ENCODE data around the gene FOXI2. TPM values are rescaled to one million over a fixed set of nuclear protein-coding genes. Genes with fewer than 3 reads are reported as not detected.

Gene FOXI2
- total RNA-seq, 1 donor from 2014 or later, result not detected

GRCh38 chr10:127720903-127721302, 16.1 kb upstream of the FOXI2 start:
- intact Hi-C loops (cut with DNase I), result no loop called here
- DNase-seq (no peak), ATAC-seq (no peak)
- no peaks in the 10 kb centered on the region for H3K4me1 ChIP-seq
- no peaks in the 10 kb centered on the region for H3K36me3 ChIP-seq
- no peak overlapping the region for H3K4me3 ChIP-seq
- TF ChIP-seq CTCF (IDR thresholded peaks at IDR 0.05), result no peak
- no peaks in the 10 kb centered on the region for H3K27me3 ChIP-seq
- no peak overlapping the region for H3K27ac ChIP-seq
- H3K9me3 ChIP-seq, result no peaks in the 10 kb centered on the region

GRCh38 chr10:127734753-127735152, 2.2 kb upstream of the FOXI2 start:
- no peak for DNase-seq
- intact Hi-C loops (cut with DNase I), result no loop called here
- Histone ChIP-seq H3K36me3 (no peaks in the 10 kb centered on the region), H3K4me3 (no peak overlapping the region), H3K27me3 (peaks cover 71% of the 10 kb centered on the region), H3K9me3 (no peaks in the 10 kb centered on the region), H3K4me1 (no peaks in the 10 kb centered on the region), H3K27ac (no peak overlapping the region)
- TF ChIP-seq CTCF (IDR thresholded peaks at IDR 0.05), result no peak
- no peak for ATAC-seq

GRCh38 chr10:127735156-127735555, 1.8 kb upstream of the FOXI2 start:
- Histone ChIP-seq H3K4me1 (no peaks in the 10 kb centered on the region), H3K9me3 (no peaks in the 10 kb centered on the region), H3K27me3 (peaks cover 71% of the 10 kb centered on the region), H3K36me3 (no peaks in the 10 kb centered on the region), H3K27ac (no peak overlapping the region), H3K4me3 (no peak overlapping the region)
- DNase-seq (no peak), ATAC-seq (no peak)
- no peak for TF ChIP-seq CTCF (IDR thresholded peaks at IDR 0.05)
- intact Hi-C loops (cut with DNase I), result no loop called here

GRCh38 chr10:127735723-127736221, 1.2 kb upstream of the FOXI2 start:
- no peak for ATAC-seq

GRCh38 chr10:127736222-127736914, 617 bp upstream of the FOXI2 start:
- no peak overlapping the region for H3K4me3 ChIP-seq
- no peaks in the 10 kb centered on the region for H3K9me3 ChIP-seq
- ATAC-seq (no peak), DNase-seq (no peak)
- intact Hi-C loops (cut with DNase I), result no loop called here
- H3K4me1 ChIP-seq, result no peaks in the 10 kb centered on the region
- H3K27ac ChIP-seq, result no peak overlapping the region
- peaks cover 71% of the 10 kb centered on the region for H3K27me3 ChIP-seq
- no peak for TF ChIP-seq CTCF (IDR thresholded peaks at IDR 0.05)
- H3K36me3 ChIP-seq, result no peaks in the 10 kb centered on the region

More at GRCh38 chr10:127735723-127736221, 1.2 kb upstream of the FOXI2 start:
- DNase-seq, result no peak
- TF ChIP-seq CTCF (IDR thresholded peaks at IDR 0.05), result no peak
- Histone ChIP-seq H3K4me3 (no peak overlapping the region), H3K27me3 (peaks cover 71% of the 10 kb centered on the region), H3K27ac (no peak overlapping the region), H3K9me3 (no peaks in the 10 kb centered on the region), H3K4me1 (no peaks in the 10 kb centered on the region), H3K36me3 (no peaks in the 10 kb centered on the region)
- intact Hi-C loops (cut with DNase I), result no loop called here
